Activated CD8-positive, alpha-beta memory T cell treated with anti-CD3 and anti-CD28 coated beads for 1 hour (primary cell): ENCODE results near the gene ARMC2.
"Not testable (repeated sequence)": the region's sequence is repeated elsewhere in the genome, so short reads cannot be mapped to it uniquely, and the experiment has no call there.

Experiments used
- DNase-seq, 2 donors: peaks; one replicate each; pipeline ENCODE4 v3.0.0-alpha.2; 2020; ENCODE audit warnings: low read depth in 1 of 2; ENCODE audit errors: extremely low read depth in 1 of 2

Gene ARMC2

GRCh38 chr6:108848116-108848868 is at the start of gene ARMC2:
Gene ARMC2, plus strand, starts transcription at chr6:108848422. Its CDS starts 5,846 bp downstream, at chr6:108854268.
- DNase-seq, result peak; percentile 64 to 82

GRCh38 chr6:108798670-108799353 is 49.4 kb upstream of the ARMC2 start:
- DNase-seq, result peak in 1 of 2 donors; percentile 29

GRCh38 chr6:108799354-108799717 is 48.9 kb upstream of the ARMC2 start:
- no peak for DNase-seq

- DNase-seq, result no peak
Observed at GRCh38 chr6:108799791-108800190, 48.4 kb upstream of the ARMC2 start.

- DNase-seq, result no peak
Observed at GRCh38 chr6:108800427-108800864, 47.8 kb upstream of the ARMC2 start.

GRCh38 chr6:108801366-108801765 is 46.9 kb upstream of the ARMC2 start:
- no peak for DNase-seq

- DNase-seq, result no peak
Observed at GRCh38 chr6:108803982-108804490, 44.2 kb upstream of the ARMC2 start.

- DNase-seq, result no peak
Observed at GRCh38 chr6:108804956-108805355, 43.3 kb upstream of the ARMC2 start.

- DNase-seq, result no peak
Observed at GRCh38 chr6:108805611-108806167, 42.5 kb upstream of the ARMC2 start.

GRCh38 chr6:108806171-108806570 is 42.1 kb upstream of the ARMC2 start:
- DNase-seq, result no peak

- DNase-seq, result no peak
Observed at GRCh38 chr6:108806665-108807064, 41.6 kb upstream of the ARMC2 start.

GRCh38 chr6:108807928-108808327 is 40.3 kb upstream of the ARMC2 start:
- DNase-seq, result no peak

- no peak for DNase-seq
Observed at GRCh38 chr6:108809211-108809610, 39.0 kb upstream of the ARMC2 start.

- DNase-seq, result no peak
Observed at GRCh38 chr6:108810057-108810643, 38.1 kb upstream of the ARMC2 start.

- no peak for DNase-seq
Observed at GRCh38 chr6:108811490-108811889, 36.7 kb upstream of the ARMC2 start.

- not testable (repeated sequence) for DNase-seq
Observed at GRCh38 chr6:108813218-108813617, 35.0 kb upstream of the ARMC2 start.

- not testable (repeated sequence) for DNase-seq
Observed at GRCh38 chr6:108817276-108817675, 30.9 kb upstream of the ARMC2 start.

- no peak for DNase-seq
Observed at GRCh38 chr6:108820006-108820405, 28.2 kb upstream of the ARMC2 start.

- DNase-seq, result no peak
Observed at GRCh38 chr6:108822401-108822800, 25.8 kb upstream of the ARMC2 start.

- DNase-seq, result no peak
Observed at GRCh38 chr6:108825326-108825725, 22.9 kb upstream of the ARMC2 start.

GRCh38 chr6:108831104-108831503 is 17.1 kb upstream of the ARMC2 start:
- no peak for DNase-seq
